Erythroblast (primary cell): Measurements from ENCODE around the gene RHEX.
"Not testable (repeated sequence)": the region's sequence is repeated elsewhere in the genome, so short reads cannot be mapped to it uniquely, and the experiment has no call there.

Experiments used
- DNase-seq, 2 experiments: peaks; one replicate each; lab custom pipeline; 2025; lab: John Stamatoyannopoulos, UW
- GATA1 ChIP-seq: IDR thresholded peaks from 2 replicates; pipeline ENCODE4 v1.6.1; 2011; ENCODE audit warnings: low read depth, mild to moderate bottlenecking, control low read depth, low read length, moderate library complexity
- POLR2A ChIP-seq: IDR thresholded peaks from 2 replicates; pipeline ENCODE4 v1.6.1; 2011; ENCODE audit warnings: mild to moderate bottlenecking, low read length

The RHEX gene

GRCh38 chr1:206039046-206039973 is 13.7 kb upstream of the RHEX start:
- DNase-seq, result no peak
- TF ChIP-seq GATA1, result no peak
- no peak for TF ChIP-seq POLR2A

DNA sequence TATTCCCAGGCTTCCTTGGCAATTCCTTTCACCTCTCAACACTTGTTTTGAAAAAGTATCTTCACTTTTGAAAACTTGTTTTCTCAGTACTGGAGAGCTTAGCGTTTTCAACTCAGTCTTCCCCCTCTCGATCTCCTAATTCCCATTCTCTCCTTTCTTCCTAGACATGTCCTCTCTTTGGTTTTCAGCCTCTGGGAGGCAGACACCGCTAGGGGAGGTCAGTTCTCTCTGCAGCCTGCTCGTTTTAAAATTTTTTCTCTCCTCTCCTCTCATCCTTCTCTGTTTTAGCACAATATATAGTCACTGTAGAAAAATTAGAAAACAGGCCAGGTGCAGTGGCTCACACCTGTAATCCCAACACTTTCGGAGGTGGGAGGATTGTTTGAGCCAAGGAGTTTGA is 12.6 kb upstream of the RHEX start:
- TF ChIP-seq GATA1 (no peak), POLR2A (no peak)
- DNase-seq, result no peak

DNA sequence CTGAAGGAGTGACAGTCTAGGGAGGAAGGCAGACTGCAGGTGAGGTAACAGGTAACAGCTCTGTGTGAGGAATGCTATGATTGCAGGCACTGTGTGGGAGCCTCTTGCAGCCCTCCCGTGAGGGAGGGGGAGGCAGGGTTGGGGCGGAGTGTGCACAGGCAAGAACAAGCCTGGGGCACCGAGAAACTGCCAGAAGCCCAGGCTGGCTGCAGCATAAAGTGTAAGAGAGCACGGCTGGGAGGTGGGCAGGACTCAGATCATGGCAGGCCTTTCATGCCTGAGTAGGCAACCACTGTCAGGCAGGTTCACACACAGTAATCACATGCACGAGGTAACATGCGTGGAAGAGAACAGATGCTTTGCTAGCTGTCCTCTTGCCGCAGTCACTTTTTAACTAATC is 11.3 kb upstream of the RHEX start:
- no peak for DNase-seq
- TF ChIP-seq POLR2A, result no peak
- TF ChIP-seq GATA1, result no peak

DNA sequence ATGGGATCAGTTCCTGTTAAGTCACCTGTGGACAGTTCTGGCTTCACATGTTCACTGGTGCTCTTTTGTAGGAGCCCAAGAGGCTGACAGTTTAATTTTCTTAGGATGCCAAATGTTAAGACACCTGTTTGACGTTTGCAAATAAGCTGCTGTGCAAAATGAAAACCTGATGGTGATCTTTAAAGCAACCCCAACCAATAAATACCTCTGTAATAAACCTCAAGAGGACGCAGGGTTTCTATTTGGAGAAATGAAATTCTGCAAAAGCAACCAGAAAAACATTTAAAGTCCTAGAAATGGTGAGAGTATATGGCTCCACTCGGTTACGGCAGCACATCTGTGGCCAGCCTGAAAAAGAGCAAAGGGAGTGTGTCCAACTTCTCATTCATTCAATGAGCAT is 5.7 kb upstream of the RHEX start:
- no peak for DNase-seq
- TF ChIP-seq GATA1 (no peak), POLR2A (no peak)

DNA sequence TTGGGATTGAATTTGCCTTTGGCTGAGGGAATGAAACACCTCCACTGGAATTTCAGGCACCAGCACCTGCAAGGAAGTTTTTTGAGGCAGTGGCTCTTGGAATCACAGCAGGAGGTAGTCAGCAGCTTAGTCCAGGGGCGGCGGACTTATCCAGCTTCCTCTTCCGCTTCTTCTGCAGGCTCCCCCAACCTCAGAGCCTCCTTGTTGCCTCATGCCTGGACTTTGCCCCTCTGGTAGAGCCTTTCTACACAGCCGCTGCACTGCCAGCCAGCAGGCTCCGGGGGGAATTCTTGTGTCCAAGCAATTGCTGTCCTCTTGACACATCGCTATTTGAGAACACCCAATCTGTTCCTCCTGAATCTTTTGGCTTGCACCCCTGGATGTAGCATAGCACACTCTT is 4.4 kb upstream of the RHEX start:
- TF ChIP-seq POLR2A (no peak), GATA1 (no peak)
- DNase-seq, result no peak

DNA sequence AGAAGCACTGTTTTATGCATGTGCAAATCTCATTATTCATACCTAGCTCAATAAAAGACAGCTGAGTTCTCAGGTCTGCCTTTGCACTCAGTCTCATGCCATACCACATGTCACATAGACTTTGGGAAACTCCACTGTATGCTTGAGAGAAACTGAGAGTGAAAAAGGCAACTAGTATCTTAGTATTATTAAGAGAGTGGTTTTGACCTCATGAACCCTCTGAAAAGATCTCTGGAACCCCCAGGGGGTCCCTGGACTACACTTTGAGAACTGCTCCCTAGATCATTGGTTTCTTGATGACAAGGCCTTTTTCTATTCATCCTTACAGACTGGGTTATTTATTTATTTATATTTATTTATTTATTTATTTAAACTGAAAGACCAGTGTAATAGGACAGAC is 3.7 kb upstream of the RHEX start:
- DNase-seq, result no peak
- TF ChIP-seq POLR2A, result no peak
- no peak for TF ChIP-seq GATA1

- TF ChIP-seq GATA1 (no peak), POLR2A (no peak)
- no peak for DNase-seq
Observed at GRCh38 chr1:206049919-206050600, 2.9 kb upstream of the RHEX start.

DNA sequence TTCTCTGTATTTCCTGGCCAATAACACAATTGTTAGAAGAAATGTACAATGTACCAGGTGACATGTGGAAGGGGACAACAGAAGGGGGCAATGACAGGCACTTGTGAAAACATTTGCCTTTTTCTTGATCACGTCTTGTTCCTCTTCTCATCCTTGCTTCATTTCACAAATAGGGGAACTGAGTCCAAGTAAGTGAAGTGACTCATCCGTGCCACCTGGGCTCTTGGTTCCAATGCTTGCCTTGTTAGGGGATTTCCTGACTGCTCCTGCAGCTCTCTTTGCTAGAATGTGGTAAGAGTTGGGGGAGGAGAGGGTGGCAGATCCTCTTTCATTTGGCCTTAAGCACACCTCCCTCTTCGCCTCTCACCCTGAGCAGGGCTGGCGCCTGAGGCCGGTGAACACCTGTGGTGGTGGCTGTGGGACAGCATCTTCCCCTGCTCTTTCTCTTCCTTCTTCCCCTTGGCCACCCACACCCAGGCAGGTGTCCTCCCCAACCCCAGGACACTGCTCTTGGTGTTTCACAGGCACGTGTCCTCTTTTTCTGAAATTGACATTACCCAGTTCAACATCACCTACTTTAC is 2.2 kb upstream of the RHEX start:
- DNase-seq, result no peak
- no peak for TF ChIP-seq GATA1
- TF ChIP-seq POLR2A, result no peak

DNA sequence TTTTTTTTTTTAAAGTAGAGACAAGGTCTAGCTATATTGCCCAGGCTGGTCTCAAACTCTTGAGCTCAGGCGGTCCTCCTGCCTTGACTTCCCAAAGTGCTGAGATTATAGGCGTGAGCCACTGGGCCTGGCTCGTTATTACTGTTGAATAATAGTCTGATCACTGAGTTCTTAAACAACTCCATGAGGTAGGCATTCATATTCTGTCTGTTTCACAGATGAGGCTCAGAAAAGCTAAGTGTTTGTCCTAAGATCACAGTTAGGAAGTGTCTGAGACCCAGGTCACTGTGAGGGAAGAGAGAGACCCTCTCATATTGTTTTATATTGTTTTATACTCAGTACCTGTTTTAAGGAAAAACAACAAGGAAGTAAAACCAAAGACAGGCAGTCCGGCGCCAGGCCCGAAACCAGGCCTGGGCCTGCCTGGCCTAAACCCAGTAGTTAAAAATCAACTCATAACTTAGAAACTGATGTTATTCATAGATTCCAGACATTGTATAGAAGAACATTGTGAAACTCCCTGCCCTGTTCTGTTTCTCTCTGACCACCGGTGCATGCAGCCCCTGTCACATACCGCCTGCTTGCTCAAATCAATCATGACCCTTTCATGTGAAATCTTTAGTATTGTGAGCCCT is 625 bp upstream of the RHEX start:
- not testable (repeated sequence) for DNase-seq

DNA sequence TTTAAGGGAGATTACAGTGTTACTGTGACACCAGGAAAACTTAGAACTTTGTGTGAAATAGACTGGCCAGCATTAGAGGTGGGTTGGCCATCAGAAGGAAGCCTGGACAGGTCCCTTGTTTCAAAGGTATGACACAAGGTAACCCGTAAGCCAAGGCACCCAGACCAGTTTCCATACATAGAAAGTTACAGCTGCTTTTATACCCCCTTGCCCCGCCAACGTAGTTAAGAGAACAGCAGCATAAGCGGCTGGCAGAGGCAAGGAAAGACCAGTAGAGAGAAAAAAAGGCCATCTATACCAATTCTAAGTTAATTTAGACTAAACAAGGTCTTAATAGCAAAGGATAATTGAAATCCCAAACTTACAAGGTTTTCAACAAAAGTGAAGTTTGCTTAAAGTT is 643 bp downstream of the RHEX start:
- DNase-seq, result not testable (repeated sequence)

DNA sequence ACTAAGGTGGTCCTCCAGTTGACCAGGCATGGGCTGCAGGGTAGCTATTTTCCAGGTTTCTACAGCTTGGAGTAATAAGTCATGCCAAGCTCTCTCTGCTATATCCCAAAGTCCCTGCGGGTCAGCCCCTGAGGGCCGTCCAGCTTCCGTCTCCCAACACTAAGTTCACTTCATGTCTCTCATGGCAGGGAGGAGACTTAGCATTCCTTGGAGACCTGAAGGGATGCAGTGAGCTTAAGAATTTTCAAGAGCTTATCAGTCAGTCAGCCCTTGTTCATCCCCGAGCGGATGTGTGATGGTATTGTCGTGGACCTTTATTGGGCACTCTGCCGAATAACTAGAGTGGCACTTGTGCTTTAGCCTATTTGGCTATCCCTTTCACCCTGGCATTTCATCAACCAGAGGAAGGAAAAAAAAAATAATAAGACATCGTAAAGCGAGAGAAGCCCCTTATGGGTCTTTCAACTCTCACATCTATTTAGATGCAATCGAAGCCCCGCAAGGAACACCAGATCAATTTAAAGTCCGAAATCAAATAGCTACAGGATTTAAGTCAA is 2.2 kb downstream of the RHEX start:
- DNase-seq, result not testable (repeated sequence)

- not testable (repeated sequence) for DNase-seq
Observed at GRCh38 chr1:206055639-206056323, 2.8 kb downstream of the RHEX start.

GRCh38 chr1:206058289-206058926 is 5.4 kb downstream of the RHEX start:
- DNase-seq, result not testable (repeated sequence)
